Measurements from ENCODE around the gene LRP5.

LRP5 gene

DNA sequence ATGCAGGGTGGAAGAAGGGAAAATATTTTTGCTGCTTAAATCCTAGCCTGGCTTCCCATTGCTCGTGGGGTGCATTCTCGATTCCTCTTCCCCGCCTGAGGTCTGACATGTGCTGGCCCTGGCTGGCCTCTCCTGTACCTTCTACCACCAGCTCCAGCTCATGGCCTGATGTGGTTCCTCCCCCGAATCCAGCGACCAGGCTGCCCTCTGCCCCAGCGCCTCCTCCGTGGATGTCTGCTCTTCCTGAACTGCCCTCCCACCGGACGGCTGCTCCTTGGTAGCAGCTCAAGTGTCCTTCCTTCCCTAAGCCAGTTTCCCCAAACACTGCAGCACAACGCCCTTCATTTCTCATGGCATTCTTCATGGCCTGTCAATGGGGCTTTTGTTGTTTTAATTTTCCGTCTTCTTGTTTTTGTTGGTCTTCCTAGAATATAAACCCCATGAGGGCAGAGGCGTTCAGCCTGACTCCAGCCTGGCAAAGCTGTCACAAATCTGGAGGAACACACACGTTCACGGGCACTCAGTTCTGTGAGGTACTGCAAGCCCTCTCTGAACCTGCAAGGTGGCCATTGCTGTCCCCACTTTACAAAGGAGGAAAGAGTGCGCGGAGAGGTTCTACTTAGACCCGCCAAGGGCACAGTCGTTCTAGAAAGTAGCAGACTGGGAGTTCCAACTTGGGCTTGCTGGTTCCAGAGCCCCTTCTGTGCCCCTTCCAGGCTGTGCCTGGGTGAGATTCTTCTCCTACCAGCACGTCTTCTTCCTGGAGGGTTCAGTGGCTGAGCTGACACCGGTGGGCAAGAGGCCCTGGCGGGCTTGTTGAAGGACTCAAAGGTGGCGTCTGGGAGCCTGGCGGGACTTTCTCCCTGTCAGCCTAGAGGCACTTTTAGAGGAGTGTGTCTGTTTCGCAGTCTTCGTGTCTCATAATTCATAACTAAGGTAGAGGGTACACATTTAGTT lies 953 bp upstream of the LRP5 start:
- no peak for DNase-seq

DNA sequence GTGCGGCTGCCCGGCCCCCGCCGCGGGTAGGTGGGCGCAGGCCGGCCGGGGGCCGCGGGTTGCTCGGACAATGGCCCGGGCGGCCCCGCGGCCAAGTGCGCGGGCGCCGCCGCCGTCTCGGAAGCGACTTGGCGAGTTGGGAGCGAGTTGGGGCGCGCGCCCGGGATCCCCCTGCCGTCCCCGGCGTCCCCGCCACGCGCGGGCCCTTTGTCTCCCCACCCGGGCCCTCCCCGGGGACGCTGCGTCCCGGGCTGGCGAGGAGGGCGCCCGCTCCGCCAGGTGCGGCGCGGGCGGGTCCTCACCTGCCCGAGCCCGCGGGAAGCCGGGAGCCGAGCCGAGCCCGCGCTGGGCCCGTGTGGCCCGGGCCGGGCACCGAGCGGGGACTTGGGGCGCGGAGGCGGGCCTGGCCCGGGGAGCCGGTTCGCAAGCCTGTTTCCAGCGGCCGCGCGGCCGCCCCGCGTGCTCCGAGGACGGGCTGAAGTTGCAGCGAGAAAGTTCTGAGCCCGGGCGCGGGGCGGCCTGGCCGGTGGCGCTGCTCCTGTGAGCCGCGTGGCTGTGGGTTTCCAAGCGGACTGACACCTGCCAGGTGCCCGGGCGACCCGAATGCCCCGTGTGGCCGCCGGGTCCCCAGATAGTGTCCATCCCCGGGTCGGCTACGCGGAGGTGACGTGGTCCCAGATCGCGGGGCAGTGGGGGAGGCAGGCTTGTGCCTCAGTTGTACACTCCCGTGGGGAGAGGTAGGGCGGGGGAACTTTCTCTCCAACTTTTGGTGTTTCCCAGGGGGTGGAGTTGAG lies 586 bp downstream of the LRP5 start:
- no peak for DNase-seq

DNA sequence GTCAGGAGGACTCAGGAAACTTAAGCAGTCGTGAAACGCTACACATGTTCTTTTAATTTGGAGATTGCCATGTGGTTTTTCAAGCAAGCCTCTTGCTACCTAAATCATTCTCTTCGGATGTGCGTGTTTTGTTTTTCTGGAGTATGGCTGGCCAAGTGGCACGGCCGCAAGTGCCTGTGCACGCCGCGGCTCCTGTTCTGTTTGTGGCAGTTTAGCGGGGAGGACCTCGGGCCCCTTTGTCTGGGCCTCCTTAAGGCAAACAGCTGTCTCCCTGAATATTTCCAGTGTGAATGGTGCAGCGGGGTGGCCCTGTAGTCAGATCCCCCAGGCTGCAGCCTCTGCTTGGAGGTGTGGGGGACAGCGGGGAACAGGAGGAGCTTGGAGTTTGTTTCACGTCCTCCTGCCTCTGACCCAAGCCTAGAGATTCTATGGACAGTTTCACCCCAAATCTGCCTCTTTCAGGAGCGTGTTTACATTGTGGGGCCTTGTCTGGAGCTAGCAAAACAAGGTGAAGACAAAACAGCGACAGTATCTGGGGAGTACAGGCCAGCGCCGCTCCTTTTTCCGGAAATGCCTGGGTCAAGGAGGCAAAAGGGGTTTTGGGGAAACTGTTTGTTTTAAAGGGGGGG lies 1.3 kb downstream of the LRP5 start:
- no peak for DNase-seq

DNA sequence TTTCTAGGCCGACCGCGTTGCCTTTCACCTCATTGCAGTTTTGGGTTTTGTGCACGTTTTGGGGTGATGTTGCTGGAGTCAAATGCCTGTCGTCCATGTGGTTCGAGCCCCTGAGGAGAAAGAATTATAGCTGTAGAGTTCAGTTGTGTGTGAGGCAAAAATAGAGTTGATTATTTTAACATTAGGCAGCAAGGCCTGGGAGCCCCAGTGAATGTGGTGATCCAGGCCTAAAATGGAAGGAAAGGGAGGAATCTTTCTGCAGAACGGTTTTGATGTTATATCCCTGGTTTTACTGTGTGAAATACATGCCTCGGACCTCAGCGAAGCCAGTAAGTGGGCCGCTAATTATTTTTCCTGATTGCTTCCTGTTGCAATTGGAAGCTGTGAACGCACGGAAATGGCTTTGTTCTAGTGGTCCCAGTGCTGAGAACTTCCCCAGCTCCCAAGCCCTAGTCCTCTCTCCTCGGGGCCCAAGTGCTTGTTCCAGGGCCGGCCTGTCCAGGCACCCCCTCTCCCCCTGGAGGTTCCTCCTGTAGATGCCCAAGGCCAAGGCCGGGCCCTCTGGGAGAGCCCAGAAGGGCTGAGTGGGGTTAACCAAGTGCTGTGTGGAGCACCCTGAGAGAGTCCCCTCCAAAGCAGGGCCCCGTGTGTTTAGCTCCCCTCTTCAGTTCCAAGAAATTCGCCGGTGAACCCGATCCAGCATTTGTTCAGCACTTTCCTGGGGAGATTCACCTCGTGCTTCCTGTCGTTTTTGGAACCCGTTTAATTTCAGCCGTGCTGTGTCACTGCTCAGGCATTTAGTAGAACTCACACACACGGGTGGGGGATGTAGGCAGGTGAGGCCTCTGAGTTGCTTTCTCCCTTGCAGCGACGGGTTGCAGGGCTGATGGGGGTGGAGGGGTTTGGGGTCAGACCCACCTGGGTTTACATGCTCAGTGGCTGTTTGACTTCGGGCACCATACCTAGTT lies 2.1 kb downstream of the LRP5 start:
- DNase-seq = no peak

DNA sequence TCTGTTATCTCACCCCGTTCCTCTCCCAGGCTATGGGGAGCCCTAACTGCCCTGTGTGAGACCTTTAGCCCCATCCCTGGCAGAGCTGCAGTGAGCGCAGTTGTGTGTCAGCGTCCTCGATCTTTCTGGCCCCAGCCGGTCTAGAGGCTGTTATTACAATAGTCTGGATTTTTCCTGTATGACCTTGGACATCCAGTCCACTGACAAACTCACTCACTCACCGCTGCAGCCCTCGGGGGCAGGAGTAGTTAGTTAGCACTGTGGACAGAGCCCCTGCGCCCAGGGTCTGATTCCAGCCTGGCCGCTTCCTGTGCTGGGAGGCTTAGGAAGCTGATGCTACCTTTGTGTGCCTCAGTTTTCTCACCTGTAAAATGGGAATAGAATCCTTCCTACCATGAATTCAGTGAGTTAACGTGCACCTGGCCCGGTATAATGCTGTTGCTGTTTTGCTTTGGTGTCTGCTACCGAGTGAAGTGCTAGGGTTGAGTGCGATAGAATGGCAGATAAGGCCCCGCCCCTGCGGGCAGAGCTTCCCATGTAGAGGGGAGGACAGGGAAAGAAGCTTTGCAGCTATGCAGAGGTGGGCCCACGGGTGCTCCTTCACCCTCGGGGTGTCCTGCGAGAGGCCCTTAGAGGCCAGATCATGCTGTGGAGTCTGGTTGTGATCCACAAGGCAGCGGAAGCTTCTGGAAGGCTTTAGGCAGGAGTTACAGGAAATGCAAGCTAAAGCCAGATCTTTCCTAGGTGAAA lies 3.0 kb downstream of the LRP5 start:
- DNase-seq = no peak

DNA sequence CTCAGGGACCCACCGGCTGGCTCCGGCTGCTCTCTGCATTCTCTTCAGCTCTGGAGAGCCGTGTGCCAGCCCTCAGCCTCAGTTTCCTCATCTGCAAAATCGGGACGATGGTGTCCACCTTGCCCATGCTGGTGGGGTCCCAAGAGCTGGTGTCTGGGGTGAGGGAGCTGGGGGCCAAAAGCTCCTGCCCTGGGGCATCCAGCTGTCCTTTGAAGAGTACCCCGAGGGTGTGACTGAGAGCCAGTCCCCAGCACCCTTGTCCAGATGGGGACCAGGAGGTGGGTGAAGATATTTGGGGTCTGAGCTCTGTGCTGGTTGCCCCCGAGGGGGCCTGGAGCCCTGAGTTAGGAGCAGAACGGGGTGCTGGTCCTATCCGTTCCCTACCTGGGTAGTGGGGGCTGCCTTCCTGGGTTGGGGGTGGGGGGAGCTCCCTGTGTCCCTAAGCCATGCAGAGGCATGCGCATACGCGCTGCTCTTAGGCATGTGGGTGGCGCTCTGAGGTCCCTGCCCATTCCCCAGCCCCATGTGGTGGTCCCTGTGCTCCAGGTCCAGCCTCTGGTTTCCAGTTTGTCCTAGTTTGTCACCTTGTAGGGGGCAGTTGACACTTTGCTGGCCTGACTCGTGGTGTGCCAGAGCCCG lies 4.9 kb downstream of the LRP5 start:
- no peak for DNase-seq

DNA sequence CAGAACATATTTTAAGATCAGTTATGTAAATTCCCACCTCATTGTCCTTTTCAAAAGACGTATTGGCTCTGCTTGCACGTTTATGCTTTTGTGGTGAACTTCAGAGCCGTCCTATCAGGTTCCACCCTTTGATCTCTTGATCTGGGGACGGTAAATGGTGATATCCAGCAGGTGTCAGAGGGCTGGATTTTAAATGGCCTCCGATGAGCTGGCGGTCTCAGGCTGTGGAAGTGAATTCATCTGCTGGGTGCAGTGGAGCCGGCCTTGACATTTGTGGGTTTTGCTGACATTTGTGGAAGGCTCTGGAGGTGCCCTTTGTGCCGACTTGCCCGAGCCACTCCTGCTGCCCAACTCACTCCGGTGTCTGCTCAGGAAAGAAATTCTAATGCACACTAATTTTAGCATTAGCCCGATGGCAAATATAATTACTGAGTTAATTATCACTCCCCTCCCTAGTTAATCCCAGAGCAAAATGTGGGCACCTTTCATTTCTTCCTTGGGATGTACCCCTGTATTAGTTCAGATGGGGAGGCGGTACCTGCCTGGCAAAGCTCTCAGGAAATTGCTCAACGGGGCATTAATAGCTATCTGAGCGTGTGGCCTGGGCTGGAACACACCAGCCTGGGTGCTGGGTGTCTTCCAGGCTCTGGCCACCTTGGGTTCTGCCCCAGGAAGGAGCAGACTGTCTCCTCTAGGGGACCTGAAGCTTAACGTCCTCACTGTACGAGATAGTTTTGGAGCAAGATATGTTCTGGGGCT lies 9.1 kb downstream of the LRP5 start:
- no peak for DNase-seq

DNA sequence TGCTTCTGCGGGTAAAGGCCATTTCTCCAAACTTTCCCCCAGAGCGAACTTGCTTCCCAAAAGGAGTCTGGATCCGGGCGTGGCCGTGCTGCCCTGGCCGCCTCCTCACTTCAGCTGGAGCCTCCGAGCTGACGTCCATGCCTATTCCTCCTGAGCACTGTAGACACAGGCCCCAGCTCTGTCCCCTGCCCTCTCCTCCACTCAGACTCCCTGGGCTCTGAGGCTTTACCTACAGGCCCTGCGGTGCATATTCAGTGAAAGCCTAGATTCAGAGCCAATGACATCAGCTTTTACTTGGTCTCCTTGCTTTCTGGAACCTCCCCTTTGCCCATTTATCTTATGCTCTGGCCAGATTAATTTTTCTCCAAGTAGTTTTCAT lies 9.7 kb downstream of the LRP5 start:
- no peak for DNase-seq

DNA sequence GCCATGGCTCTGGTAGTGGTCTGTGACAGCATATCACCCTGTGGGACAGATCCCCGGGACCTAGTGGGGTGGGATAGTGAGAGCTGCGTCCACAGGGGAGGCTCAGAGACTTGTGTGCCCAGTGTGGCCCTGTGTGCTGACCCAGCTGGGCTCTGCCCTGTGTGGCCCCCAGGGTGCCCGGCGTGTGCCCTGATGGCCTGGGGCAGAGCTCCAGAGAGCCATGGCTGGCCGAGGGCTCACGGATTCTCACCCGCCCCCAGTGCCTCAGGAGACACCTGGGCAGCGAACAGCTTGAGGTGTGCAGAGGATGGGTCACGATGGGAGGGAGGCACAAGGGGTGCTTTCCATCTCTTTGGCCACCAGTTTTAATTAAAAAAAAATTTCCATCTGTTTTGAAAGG lies 11.8 kb downstream of the LRP5 start:
- DNase-seq = no peak

DNA sequence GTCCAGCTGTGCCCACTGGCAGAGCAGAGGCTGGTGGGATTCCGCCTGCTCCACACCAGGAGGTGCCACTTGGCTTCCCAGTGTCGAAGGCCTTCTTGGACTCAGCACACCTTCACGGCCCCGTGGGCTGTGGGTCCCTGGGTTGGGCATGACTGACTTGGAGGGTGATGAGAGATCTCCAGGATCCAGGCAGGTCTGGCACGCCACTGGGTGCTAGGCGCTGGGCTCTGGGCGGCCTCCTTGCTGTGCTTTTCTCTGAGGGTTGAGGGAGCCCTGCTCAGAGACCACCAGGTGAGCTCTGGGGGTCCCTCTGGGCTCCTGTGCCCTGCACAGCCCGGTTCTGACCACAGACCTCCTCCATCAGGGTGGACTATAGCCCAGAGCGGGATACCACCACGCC lies 12.3 kb downstream of the LRP5 start:
- DNase-seq = no peak

DNA sequence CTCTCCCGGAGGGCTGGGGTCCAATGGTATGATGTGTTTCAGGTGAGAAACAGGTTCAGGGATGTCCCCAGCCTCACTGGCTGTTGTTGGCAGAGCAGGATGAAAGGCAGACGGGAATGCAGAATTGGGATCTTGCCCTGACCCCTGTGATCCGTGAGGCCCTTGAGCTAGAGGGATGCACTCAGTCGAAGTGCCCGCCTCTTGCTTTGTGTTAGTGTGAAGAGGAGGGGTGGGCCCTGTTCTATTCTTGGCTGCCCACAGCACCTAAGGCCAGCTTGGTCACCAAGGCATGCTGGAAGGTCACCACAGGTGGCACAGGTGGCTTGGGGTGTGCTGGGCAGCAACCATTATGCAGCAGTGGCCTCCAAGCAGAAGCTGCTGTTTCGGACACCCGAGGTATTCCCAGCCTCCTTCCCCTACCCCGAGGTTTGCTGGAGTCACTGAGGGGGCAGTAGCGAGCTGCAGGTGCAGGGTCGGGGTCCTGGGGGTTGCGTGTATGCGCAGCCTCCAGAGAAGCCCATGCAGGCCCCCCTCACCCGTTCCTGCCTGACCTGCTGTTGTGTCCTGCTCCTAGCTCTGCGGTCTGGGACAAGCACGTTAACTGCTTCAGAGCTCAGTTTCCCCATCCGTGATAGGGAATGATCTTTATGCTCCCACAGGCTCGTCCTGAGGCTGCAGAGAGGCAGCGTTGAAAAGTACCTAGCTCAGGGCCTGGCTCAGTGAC lies 13.0 kb downstream of the LRP5 start:
- DNase-seq = no peak

DNA sequence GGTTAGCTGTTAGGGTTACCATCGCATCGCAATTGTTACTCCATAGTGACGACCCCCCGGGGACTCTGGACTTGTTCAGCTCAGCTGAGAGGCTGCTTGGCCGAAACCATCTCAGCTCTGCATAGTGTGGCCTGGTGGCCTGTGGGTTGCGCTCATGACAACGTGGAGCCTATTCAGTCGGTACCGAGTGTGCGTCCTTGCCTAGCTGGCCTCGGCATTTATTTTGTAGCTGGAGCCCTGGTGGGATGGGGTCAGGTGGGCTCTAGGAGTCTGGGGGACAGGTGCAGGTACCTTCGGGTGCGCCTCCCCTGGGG lies 13.5 kb downstream of the LRP5 start:
- no peak for DNase-seq

DNA sequence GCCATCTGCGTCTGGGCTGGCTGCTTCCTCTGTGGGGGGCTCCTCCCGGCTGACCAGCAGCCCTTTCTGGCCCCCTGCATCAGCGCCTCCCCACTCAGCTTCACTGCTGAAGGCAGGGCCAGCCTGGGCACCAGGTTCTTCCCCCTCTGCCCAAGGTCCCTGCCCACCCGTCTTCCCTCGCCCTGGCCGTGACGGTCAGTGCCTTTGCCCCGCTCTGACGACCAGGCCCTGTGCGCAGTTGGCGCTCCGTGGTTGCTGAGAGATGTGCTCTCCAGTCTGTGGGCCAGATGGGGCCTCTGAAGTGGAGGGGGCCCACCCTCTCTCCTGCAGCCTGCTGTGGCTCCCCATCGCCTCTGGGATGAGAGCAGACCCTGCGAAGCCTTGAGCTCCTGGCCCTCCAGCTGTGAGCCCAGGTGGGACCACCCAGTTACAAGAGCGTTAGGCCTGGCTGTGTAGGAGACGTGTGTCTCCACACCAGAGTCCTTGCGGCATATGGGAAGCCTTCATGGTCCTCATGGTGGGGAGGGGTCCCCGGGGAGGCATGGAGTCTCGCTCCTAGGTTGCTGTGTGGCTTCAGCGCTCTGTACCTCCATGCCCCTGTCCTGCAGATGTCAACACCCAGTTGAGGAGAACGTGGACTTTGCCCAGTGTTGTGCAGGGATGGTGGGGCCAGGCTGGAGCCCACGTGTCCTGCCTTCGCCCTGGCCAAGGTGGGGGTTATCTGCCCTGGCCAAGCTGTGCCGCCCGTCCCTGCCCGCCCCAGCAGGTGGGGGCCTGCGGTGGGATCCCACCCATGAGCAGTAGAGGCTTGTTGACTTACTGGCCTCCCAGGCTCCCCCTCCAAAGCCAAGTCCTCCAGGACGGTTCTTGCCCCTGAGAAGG lies 14.2 kb downstream of the LRP5 start:
- no peak for DNase-seq

DNA sequence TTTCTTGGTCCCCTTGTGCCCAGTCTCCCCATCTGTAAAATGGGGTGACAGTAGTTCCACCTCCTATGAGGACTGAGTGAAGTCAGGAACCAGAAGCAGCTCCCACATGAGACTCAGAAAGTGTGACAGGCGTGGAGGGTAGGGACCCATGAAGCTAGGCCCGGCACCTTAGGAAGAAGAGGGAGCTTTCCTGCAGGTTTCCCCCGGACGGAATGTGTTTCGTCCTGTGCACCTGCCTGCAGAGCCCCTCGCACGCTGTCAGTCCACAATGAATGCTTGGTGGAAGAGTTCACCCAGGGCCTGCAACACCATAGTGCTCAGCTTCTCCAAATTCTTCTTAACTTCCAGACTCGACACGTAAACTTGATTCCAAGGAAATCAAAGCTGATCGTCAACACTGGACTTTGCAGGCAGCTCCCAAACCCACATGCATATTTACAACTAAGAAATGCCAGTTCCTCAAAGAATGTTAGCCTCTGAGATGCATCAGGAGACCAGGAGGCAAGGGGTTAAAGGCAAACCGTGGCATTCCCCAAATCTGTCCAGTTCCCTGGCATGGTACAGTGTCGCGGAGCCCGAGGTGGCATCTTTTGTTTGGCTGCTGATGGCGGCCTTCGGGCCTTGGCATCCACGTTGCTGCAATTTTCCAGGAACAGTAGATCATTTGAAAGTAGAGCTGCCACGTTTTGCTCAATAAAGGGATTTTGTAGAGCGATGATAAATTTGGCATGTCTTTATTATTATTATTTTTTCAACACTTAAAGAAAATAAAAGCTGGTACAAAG lies 15.4 kb downstream of the LRP5 start:
- DNase-seq = no peak

DNA sequence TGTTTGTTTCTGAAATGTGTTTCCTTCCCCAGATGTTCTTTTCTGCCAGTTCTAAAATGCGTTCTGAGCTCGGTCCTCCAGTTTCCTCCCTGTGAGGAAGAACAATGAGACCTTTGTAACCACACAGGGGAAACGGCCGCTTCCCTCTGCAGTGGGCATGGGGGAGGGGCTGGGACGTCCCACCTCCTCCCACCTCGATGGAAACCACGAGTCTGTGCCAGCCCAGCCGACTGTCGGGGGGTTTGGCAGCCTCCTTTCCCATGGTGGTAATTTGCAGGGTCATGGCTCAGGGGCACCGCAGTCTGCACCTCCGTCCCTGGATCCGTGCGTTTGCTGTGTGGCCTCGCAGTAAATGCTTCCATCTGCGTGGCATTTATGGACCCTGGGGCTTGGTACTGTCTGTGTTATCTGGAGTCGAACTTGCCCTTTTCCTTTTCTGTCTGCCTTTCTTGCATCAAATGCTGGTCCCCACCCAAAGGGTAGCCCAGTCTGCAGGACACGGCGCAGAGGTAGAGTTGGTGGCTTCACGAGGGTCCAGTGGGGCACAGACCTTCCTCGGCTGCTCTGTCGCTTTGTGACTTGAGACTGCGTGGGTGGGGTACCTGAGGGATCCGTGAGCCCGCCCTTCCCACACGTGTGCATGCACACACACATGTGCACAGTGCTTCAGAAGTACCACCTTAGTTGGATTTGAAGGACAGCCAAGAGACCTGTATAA lies 16.1 kb downstream of the LRP5 start:
- DNase-seq = no peak

DNA sequence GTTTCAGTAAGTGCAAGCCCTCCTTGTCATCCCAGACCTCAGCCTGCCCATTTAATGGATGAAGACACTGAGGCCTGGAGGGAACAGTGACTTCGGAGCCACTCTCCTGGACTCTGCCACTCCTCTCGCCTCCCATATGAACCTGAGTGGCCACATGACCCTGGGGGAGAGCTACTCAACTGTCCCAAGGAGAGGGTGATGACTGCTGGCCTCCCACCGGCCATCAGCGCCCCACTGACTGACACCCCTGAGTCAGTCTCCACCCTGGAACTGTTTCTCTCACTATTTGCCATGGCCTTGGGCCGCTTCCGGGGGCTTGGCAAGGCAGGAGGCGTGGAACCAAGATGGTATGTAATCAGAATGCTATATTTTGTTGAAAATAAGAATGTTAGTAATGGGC lies 17.1 kb downstream of the LRP5 start:
- DNase-seq = no peak

DNA sequence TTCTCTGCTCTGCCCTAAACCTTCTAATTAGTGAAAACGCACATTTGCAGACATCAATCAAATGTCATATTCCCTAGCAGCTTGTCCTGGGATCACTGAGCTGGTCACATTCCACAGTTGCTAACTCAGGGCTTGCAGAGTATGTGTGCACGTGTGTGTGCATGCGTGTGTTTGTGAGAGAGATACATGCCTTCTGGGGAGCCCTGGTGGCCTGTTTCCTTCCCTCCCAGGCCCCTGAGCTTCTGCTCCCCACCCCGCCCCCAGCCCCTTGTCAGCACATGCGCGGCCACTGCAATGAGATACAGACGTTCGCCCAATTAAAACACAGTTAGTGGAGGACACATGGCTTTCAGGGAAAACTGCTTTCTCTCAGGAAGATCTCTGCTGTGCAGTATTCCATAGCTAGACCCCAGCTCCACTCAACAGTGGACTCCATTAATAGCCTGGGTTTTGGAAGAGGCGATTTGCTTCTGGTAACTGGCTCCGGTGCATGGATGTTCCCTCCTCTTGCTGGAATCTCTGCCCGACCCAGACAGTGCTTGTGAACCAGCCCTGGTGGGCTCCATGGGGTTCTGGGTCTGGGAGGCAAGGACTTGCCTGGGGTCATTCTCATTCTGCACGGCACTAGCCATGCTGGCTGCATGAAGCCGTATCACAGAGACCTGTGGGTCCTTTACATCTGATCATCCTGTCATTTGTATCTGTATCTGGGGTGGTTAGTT lies 17.7 kb downstream of the LRP5 start:
- no peak for DNase-seq
